ENCODE data around the gene LMNB1. TPM values are rescaled to one million over a fixed set of nuclear protein-coding genes. Genes with fewer than 3 reads are reported as not detected.

The LMNB1 gene
- total RNA-seq, 1 donor from 2014 or later: 76.7 TPM

Small RNAs within 50 kb of the gene (small RNA-seq; reads per million reads assigned to genes)
- gene RNU6-752P: not detected

Other genes with a start within 250 kb of the LMNB1 start
- 34.3 TPM for gene ALDH7A1, start 181.9 kb upstream of the LMNB1 start, total RNA-seq
- 103 TPM for gene PHAX, start 176.2 kb upstream of the LMNB1 start, total RNA-seq